K562 (cell line): ENCODE results near the gene APC2. TPM values are rescaled to one million over a fixed set of nuclear protein-coding genes. Genes with fewer than 3 reads are reported as not detected.

Experiments
- CGGBP1 ChIP-seq: fragments of 250-450 bp; sonication (Bioruptor Pico); IDR thresholded peaks from 2 replicates; pipeline ENCODE4 v1.9.0; 2021; ENCODE audit warnings: mild to moderate bottlenecking
- HOMEZ ChIP-seq: fragments of 250-450 bp; sonication (Bioruptor Pico); IDR thresholded peaks from 2 replicates; pipeline ENCODE4 v1.4.0; 2020; ENCODE audit warnings: mild to moderate bottlenecking, moderate library complexity
- KDM4B ChIP-seq, 2 experiments: fragments of 450-650 bp in 1 of 2; sonication (generic) in 1 of 2; IDR thresholded peaks; 2 replicates each; pipeline ENCODE4 v1.6.1; 2016 to 2017; ENCODE audit warnings: borderline replicate concordance in 2 of 2, antibody characterized with exemption in 1 of 2, low read depth in 1 of 2, mild to moderate bottlenecking in 1 of 2
- NFIC ChIP-seq: fragments of 450-650 bp; IDR thresholded peaks from 2 replicates; pipeline ENCODE4 v1.6.1; 2017; ENCODE audit warnings: mild to moderate bottlenecking, inconsistent platforms
- NR2C2 ChIP-seq, 2 experiments: fragments of 200-800 bp in 1 of 2; sonication (Bioruptor generic) in 1 of 2; sonication (generic) in 1 of 2; formaldehyde crosslinking in 1 of 2; IDR thresholded peaks; 2 replicates each; pipeline versions ENCODE4 v1.6.1 to v1.8.0; 2016 to 2022; ENCODE audit warnings: mild to moderate bottlenecking in 1 of 2, missing compliant biosample characterization in 1 of 2, missing genetic modification characterization in 1 of 2, missing genetic modification reagents in 1 of 2
- PTTG1 ChIP-seq: fragments of 450-650 bp; IDR thresholded peaks from 2 replicates; pipeline ENCODE4 v1.6.1; 2016; ENCODE audit warnings: low read depth, mild to moderate bottlenecking, missing genetic modification characterization, missing compliant biosample characterization
- RBM22 ChIP-seq: fragments of 200-400 bp; formaldehyde crosslinking; IDR thresholded peaks from 2 replicates; pipeline ENCODE4 v1.6.1; 2018; ENCODE audit warnings: low read length, low read depth; ENCODE audit not compliant: poor library complexity, severe bottlenecking
- TBL1XR1 ChIP-seq, 2 experiments: IDR thresholded peaks; 2 replicates each; pipeline ENCODE4 v1.6.1; 2012; ENCODE audit warnings: improper control_type of control experiment in 2 of 2, low read length in 2 of 2, mild to moderate bottlenecking in 1 of 2
- TCF15 ChIP-seq: fragments of 250-450 bp; sonication (Bioruptor Pico); IDR thresholded peaks from 2 replicates; pipeline ENCODE4 v1.8.0; 2022; ENCODE audit warnings: moderate library complexity, mild to moderate bottlenecking, inconsistent platforms
- ZBTB11 ChIP-seq, 3 experiments: fragments of 200-800 bp in 1 of 3; fragments of 250-450 bp in 1 of 3; fragments of 450-650 bp in 1 of 3; sonication (Bioruptor Pico) in 1 of 3; sonication (Bioruptor generic) in 1 of 3; formaldehyde crosslinking in 1 of 3; IDR thresholded peaks; 2 replicates each; pipeline versions ENCODE4 v1.6.1 to v1.8.0; 2016 to 2022; ENCODE audit warnings: mild to moderate bottlenecking in 2 of 3, missing genetic modification characterization in 2 of 3, missing compliant biosample characterization in 1 of 3, moderate library complexity in 1 of 3
- ZNF239 ChIP-seq: fragments of 250-450 bp; sonication (Bioruptor Pico); IDR thresholded peaks from 2 replicates; pipeline ENCODE4 v1.4.0; 2020; ENCODE audit warnings: mild to moderate bottlenecking
- ZNF609 ChIP-seq: sonication (generic); formaldehyde crosslinking; IDR thresholded peaks from 2 replicates; pipeline ENCODE4 v1.8.1; 2023; ENCODE audit warnings: missing genetic modification reagents, mild to moderate bottlenecking, borderline replicate concordance
- ZSCAN29 ChIP-seq: fragments of 450-650 bp; IDR thresholded peaks from 2 replicates; pipeline ENCODE4 v1.6.1; 2017
- ZSCAN32 ChIP-seq: fragments of 450-650 bp; formaldehyde crosslinking; IDR thresholded peaks from 2 replicates; pipeline ENCODE4 v1.4.0; 2020; ENCODE audit warnings: mild to moderate bottlenecking, moderate library complexity
- polyA plus RNA-seq, 8 experiments: library from polyadenylated mRNA; depleted of rRNA in 4 of 8; stranded (reverse) in 5 of 8; unstranded in 3 of 8; fragments of >200 nt; fragmentation: Nextera tagmentation in 2 of 8; fragmentation: Illumina TruSeq in 1 of 8; extraction: Ambion mirVana in 2 of 8; extraction: Trizol in 1 of 8; gene quantifications; 2 replicates each; pipeline versions ENCODE4 v1.2.1 to v1.2.3, GENCODE V29; 2011 to 2014; ENCODE audit warnings: inconsistent platforms in 1 of 8, missing spikeins in 1 of 8
- total RNA-seq, 7 experiments: library from RNA; depleted of rRNA in 6 of 7; stranded (reverse); fragments of >200 nt in 6 of 7; fragmentation: Illumina TruSeq in 2 of 7; extraction: Trizol in 2 of 7; gene quantifications; 2 replicates each; pipeline versions ENCODE4 v1.2.1 to v1.2.3, GENCODE V29; 2011 to 2021; ENCODE audit warnings: low replicate concordance in 1 of 7

APC2 gene
- total and polyA plus RNA-seq, 9 of the 15 experiments (the other 6 are each of a cell fraction or from before 2014, with no cell fraction given): 0.01 to 0.40 (median 0.05) TPM; not detected in 3

- no peak for TF ChIP-seq ZBTB11 (CRISPR knock-in tag; IDR thresholded peaks at IDR 0.05)
- TF ChIP-seq TCF15: no peak
- peak; percentile 94 for TF ChIP-seq RBM22
- no peak for TF ChIP-seq NR2C2 (CRISPR knock-in tag; IDR thresholded peaks at IDR 0.05)
- peak; percentile 73; the same call in 1 of the 2 replicates for TF ChIP-seq NR2C2 (tag; IDR thresholded peaks at IDR 0.05)
- no peak for TF ChIP-seq CGGBP1
- TF ChIP-seq TBL1XR1 (IDR thresholded peaks at IDR 0.05; ENCODE audit: low read length in 2 of 2): no peak
- TF ChIP-seq KDM4B (IDR thresholded peaks at IDR 0.05; ENCODE audit: borderline replicate concordance in 2 of 2, low read depth in 1 of 2): no peak
- no peak for TF ChIP-seq ZNF609 (CRISPR knock-in tag)
- TF ChIP-seq ZSCAN29: no peak
- no peak for TF ChIP-seq HOMEZ
- TF ChIP-seq NFIC: no peak
- no peak for TF ChIP-seq PTTG1 (tag)
- TF ChIP-seq ZNF239: no peak
- no peak for TF ChIP-seq ZSCAN32 (CRISPR knock-in tag)
These were observed 40.6 kb downstream of the APC2 start, which contains the start of gene PCSK4 (continued) for GRCh38 chr19:1490311-1491113.
